ENCODE data around the gene TMEM60.
A peak's percentile ranks its signal among the peaks of the same experiment; 100 is the strongest.

Gene TMEM60

DNA sequence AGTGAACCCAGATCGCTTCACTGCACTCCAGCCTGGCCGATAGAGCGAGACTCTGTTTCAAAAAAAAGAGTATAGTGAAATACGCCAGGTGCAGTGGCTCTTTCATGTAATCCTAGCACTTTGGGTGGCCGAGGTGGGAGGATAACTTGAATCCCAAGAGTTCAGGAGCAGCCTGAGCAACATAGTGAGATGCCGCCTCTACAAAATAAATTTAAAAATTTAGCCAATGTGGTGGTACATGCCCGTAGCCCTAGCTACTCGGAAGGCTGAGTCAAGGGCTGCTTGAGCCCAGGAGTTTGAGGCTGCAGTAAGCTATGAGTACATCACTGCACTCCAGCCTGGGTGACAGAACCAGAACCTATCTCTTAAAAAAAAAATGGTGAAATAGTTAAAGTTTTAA is 27.9 kb downstream of the TMEM60 start:
- no peak for DNase-seq

DNA sequence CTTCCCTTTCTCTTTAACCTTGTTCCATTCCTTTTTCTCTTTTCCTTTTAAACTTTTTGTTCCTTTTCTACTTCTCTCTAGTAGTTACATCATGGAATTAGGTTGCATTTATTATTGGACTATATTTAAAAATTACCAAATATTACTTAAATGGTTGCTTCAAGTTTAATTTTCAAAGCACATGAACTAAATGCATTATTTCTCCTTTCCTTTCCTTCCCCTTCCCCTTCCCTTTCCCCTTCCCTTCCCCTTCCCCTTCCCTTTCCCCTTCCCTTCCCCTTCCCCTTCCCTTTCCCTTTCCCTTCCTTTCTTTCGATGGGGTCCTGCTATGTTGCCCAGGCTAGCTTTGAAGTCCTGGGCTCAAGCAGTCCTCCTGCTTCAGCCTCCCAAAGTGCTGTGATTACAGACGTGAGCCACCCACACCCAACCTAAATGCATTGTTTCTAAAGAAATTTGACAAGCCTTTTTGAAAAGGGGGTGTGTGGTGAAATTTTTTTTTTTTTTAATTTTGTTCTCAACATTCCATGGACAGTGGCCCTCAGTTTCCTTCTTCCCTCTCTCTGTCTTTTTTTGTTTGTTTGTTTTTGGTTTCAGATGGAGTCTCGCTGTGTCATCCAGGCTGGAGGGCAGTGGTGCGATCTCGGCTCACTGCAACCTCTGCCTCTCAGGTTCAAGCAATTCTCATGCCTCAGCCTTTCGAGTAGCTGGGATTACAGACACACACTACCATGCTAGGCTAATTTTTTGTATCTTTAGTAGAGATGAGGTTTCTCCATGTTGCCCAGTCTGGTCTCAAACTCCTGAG is 31.2 kb downstream of the TMEM60 start:
- DNase-seq = no peak

DNA sequence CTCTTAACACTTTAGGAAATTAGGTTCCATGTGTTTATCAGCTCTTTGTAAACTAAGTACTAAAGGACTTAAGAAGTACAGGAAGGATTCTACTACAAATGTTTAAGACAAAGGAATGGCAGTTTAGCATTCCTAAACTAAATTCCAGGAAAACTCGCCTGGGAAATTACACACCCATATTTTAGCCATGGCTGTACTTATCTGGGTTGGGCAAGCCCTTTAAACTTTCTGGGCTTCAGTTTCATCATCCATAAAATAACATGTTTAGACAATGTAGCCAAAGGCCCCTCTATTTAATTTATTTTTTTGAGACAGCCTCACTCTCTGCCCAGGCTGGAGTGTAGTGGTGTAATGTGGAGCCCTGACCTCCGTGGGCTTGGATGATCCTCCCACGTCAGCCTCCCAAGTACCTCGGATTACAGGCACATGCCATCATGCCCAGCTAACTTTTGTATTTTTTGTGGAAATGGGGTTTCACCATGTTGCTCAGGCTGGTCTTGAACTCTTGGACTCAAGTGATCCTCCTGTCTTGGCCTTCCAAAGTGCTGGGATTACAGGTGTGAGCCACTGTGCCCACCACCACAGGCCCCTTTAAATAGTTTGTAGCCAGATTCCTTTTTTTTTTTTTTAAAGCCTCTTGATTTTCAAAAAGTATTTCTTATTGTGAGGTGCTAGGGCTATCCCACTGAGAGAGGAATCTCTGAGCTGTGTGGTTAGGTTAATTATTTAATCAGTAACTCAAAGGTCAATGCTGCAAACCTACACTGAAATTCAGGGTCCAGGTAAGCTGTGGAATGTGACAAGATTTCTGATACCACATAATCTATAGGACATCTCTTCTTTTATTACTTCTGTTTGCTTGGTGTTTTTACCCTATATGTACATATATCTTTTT is 32.1 kb downstream of the TMEM60 start:
- DNase-seq = no peak

DNA sequence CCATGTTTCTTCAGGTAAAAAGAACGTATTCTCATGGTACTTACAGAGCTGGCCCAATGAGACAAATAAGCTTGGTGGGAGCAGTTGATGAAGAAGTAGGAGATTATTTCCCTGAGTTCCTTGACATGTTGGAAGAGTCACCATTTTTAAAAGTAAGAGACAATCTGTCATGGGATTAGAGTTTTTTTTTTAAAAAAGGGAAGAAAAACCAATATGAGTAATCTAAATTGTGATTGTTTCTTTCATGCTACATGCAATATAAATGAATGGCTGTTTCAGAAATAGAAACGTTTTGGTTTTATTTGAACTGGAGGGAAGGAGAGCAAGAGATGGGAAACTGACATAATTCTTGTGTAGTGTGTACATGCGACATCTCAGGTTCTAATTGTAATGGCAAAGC is 32.8 kb downstream of the TMEM60 start:
- DNase-seq = no peak

DNA sequence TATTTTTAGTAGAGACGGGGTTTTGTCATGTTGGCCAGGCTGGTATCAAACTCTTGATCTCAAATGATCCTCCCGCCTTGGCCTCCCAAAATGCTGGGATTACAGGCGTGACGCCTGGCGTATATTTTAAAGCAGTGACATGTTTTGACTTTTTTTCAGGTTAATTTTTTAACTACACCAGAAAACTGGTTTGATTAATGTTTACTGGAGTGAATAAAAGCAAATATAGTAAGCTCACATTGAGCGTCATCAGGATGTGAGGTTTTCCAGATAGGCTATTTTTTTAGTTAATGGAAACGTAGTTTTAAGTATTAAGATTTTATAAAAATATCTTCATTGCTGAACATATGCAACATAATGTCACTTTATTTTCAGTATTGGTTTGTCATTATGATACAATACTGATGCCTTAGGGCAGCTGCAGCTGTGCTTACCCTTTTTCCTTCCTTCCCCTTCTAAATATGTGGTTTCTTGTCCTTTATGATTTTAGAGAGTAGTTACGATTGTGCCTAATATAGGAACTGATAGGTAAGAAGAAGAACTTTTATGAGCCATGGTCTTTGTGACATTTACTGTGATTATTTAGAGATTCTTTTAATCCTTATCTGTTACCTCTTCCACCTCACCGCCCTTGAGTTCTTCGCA is 37.3 kb downstream of the TMEM60 start:
- DNase-seq = no peak

DNA sequence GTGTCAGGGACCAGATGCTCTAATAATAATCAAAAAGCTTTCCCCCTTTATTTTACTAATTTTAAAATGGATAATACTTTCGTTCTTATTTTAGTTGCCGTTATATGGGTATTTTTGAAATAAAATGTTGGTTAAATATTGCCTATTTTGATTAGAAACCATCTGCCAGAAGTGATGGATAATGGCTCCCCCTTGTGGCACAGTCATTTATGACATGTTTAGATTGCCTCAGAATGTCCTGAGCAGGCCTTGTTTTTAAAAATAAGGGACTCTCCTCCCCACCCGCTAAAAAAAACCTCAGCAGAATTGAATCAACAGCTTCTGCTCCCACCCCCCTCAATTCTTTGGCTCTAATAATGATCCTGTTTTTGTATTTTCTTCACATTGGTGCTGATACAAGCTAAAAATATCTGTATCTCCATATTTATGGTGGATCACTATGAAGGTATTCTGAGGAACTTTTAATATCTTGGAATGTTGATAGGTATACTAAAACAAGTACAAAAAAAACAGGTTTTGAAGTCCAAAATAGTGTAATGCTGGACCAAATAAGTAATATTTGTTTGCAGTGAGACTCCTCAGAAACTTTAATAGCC is 38.8 kb downstream of the TMEM60 start:
- peak; percentile 60 for DNase-seq

DNA sequence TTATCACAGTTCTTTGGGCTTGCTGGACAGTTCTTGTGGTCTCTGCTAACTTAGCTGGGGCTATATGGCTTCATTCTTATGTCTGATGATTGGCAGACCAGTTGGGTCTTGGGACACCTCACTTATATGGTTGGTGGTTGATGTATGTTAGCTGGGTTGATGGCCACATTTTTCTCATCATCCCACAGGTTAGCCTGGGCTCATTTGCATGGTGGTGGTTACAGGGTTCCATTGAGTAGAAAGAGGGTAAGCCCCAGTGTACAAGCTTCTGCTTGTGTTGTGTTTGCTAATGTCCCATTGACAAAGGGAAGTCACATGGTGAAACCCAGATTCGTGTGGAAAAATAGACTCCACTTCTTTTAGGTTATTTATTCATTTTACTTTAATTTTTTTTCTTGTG is 40.6 kb downstream of the TMEM60 start:
- no peak for DNase-seq

DNA sequence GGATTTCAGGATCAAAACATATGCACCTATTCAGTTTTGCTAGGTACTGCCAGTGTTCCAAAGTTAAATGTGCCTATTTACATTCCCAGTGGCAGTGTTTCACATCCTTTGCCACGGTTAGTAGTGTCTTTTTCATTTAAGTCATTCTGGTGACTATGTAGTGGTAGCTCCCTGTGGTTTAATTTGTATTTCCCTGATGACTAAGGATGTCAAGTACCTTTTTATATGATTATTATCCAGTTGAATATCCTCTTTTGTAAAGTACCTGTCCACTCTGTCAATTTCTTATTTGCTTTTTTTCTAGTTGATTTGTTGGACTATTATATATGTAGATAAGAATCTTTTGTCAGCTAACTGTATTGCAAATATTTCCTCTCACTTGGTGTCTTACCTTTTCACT is 45.1 kb downstream of the TMEM60 start:
- DNase-seq = no peak

DNA sequence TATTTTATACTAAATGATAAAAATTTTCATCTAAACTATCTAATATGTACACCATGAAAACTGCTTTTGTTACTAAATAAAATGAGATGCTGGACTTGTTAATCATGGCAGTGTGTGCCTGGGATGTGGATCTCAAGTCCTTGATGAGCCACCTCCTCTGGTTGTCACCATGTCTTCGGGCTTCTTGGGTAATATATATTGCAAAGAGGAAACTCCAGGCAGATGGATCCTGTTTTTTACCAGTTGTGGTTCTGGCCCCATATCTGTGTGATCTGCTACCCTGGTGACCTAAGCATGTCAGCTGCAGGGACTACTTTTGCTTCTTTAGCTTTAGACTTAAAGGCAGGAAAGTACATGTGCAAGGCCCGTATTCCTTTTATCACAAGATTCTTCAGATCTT is 46.2 kb downstream of the TMEM60 start:
- peak; percentile 58 for DNase-seq

DNA sequence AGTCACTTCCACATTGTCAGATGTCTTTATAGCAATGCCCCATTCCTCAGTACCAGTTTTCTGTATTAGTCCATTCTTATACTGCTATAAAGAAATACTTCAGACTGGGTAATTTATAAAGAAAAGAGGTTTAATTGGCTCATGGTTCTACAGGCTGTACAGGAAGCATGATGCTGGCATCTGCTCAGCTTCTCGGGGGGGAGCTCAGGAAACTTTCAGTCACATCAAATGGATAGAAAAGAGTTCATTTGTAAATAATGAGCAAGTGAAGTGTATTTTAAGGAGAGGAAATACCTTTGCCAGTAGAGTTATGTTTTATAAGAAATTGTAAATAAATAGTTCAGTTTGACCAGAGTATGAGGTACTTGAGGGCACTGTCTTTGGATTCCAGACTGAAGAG is 50.5 kb downstream of the TMEM60 start:
- DNase-seq = no peak

DNA sequence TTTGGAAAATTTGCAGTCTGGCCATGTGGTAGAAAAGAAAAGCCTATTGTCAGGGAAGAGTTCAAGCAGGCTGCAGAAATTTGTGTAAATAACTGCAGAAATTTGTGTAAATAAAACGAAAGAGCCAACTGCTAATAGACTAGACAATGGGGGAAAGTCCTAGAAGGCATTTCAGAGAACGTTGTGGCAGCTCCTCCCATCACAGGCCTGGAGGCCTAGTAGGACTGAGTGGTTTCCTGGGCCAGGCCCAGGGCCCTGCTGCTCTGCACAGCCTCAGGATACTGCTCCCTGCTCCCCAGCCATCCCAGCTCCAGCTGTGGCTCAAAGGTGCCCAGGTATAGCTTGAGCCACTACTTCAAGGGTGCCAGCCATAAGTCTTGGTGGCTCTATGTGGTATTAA is 51.1 kb downstream of the TMEM60 start:
- DNase-seq = no peak

DNA sequence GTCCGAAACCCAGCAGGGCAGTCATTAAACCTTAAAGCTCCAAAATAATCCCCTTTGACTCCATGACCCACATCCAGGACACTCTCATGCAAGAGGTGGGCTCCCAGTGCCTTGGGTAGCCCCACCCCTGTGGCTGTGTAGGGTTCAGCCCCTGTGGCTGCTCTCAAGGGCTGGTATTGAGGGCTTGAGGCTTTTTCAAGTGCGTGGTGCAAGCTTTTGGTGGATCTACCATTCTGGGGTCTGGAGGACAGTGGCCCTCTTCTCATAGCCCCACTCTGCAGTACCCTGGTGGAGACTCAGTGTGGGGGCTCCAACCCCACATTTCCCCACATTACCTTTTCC is 51.4 kb downstream of the TMEM60 start:
- no peak for DNase-seq

DNA sequence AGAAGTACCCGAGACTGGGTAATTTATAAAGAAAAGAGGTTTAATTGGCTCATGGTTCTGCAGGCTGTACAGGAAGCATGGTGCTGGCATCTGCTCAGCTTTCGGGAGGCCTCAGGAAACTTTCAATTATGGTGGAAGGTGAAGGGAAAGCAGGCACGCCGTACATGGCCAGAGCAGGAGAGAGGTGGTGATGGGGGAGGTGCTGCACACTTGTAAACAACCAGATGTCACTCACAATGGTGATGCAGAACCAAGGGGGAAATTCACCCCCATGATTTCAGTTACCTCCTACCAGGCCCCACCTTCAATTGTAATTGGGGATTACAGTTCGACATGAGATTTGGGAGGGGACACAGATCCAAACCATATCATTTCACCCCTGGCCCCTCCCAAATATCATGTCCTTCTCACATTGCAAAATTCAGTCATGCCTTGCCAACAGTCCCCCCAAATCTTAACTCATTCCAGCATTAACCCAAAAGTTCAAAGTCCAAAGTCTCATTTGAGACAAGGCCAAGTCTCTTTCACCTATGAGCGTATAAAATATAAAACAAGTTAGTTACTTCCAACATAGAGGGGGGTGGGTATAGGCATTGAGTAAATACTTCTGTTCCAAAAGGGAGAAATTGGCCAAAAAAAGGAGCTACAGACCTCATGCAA is 51.9 kb downstream of the TMEM60 start:
- no peak for DNase-seq

DNA sequence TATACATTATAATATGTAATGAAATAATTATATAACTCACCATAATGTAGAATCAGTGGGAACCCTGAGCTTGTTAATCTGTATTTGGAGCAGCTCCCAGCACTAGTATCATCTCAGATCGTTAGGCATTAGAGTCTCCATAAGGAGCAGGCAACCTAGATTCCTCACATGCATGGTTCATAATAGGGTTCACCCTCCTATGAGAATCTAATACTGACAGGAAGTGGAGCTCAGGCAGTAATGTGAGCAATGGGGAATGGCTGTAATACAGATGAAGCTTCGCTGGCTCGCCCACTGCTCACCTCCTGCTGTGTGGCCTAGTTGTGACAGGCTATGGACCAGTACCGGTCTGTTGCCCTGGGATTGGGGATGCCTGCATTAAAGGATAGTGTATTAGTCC is 52.5 kb downstream of the TMEM60 start:
- no peak for DNase-seq

Data from islet precursor cell (in vitro differentiated cells).